ENCODE measurements around the gene OLFM1. TPM values are rescaled to one million over a fixed set of nuclear protein-coding genes. Genes with fewer than 3 reads are reported as not detected.

Gene OLFM1
- 0.13 TPM in 1 of 2 replicates, not detected in the other for total RNA-seq (2014; rRNA removed; shearing (Covaris generic))

GRCh38 chr9:135087489-135087792 lies at the start of gene OLFM1:
OLFM1 (plus strand) TSS chr9:135087668; CDS start chr9:135087990, 322 bp downstream.

Other genes with a start within 250 kb of the OLFM1 start
- not detected in 2 replicates for gene FCN2, start 206.9 kb upstream of the OLFM1 start, total RNA-seq (2014; rRNA removed; shearing (Covaris generic))
- not detected in 2 replicates for gene FCN1, start 169.8 kb upstream of the OLFM1 start, total RNA-seq (2014; rRNA removed; shearing (Covaris generic))